Measurements from ENCODE around the gene DENR. TPM values are rescaled to one million over a fixed set of nuclear protein-coding genes. Genes with fewer than 3 reads are reported as not detected.
A peak's percentile ranks its signal among the peaks of the same experiment; 100 is the strongest.
"Not testable (repeated sequence)": the region's sequence is repeated elsewhere in the genome, so short reads cannot be mapped to it uniquely, and the experiment has no call there.

DENR gene
- polyA plus RNA-seq, 1 donor (not counting 4 experiments of a cell fraction or from before 2014, with no cell fraction given), result 59.8 TPM

- H3K4me3 ChIP-seq (ENCODE audit: control insufficient read depth in 2 of 3, extremely low read depth in 1 of 3, insufficient read depth in 2 of 3, low read depth in 1 of 3, low read length in 3 of 3), result not testable (repeated sequence)
Measured at GRCh38 chr12:122716658-122717057, 36.0 kb upstream of the DENR start, which contains the start of gene HCAR3. HCAR3 (minus strand) TSS chr12:122716811; CDS start chr12:122716737, 74 bp downstream.

GRCh38 chr12:122721057-122721545 is 31.5 kb upstream of the DENR start:
- peak overlapping the region; percentile 75 for H3K4me2 ChIP-seq (ENCODE audit: control insufficient read depth, extremely low read depth, insufficient read depth, low read depth, low read length)
- TF ChIP-seq CTCF (optimal IDR thresholded peaks at IDR 0.05 in 1 of 3, IDR thresholded peaks at IDR 0.05 in 1 of 3, conservative IDR thresholded peaks at IDR 0.05 in 1 of 3; ENCODE audit: extremely low read depth in 1 of 3, insufficient read depth in 2 of 3, low read length in 3 of 3) (no peak), EZH2 (IDR thresholded peaks at IDR 0.05; ENCODE audit: low read length) (no peak)
- DNase-seq (ENCODE audit: low read depth, low spot score), result peak; percentile 67
- no peaks in the 10 kb centered on the region for H4K20me1 ChIP-seq (ENCODE audit: control insufficient read depth, extremely low read depth, insufficient read depth, low read length)
- peak overlapping the region in 2 of 3 experiments; percentile 54 to 57 for H3K4me3 ChIP-seq (ENCODE audit: control insufficient read depth in 2 of 3, extremely low read depth in 1 of 3, insufficient read depth in 2 of 3, low read depth in 1 of 3, low read length in 3 of 3)
- H3K9me3 ChIP-seq (ENCODE audit: control insufficient read depth, low read depth, low read length), result no peaks in the 10 kb centered on the region
- H3K27me3 ChIP-seq (ENCODE audit: control insufficient read depth, extremely low read depth, insufficient read depth, low read length), result no peaks in the 10 kb centered on the region
- H3K27ac ChIP-seq (ENCODE audit: control insufficient read depth, insufficient read depth, low read length), result peak overlapping the region; percentile 98
- FAIRE-seq, result peak; percentile 79
- H3K9me1 ChIP-seq (ENCODE audit: control insufficient read depth, extremely low read depth, insufficient read depth, low read length), result no peaks in the 10 kb centered on the region
- no peaks in the 10 kb centered on the region for H3K36me3 ChIP-seq (ENCODE audit: control insufficient read depth in 2 of 2, extremely low read depth in 1 of 2, insufficient read depth in 2 of 2, low read length in 2 of 2)
- dilution Hi-C loops (cut with MboI; ENCODE audit: extremely low pct_ligation_motif_present, low sequenced_read_pairs), result no loop called here
- H3K4me1 ChIP-seq (ENCODE audit: control insufficient read depth, extremely low read depth, insufficient read depth, low read length), result peaks cover 43% of the 10 kb centered on the region
- peak overlapping the region; percentile 81 for H3K9ac ChIP-seq (ENCODE audit: control insufficient read depth, extremely low read depth, insufficient read depth, low read length)
- peak overlapping the region; percentile 59 for H2AFZ ChIP-seq (ENCODE audit: control insufficient read depth, low read length)
- no peaks in the 10 kb centered on the region for H3K79me2 ChIP-seq (ENCODE audit: control insufficient read depth, insufficient read depth, low read length)

More at GRCh38 chr12:122716658-122717057, 36.0 kb upstream of the DENR start, which contains the start of gene HCAR3:
- H3K36me3 ChIP-seq (ENCODE audit: control insufficient read depth in 2 of 2, extremely low read depth in 1 of 2, insufficient read depth in 2 of 2, low read length in 2 of 2); dilution Hi-C loops (cut with MboI; ENCODE audit: extremely low pct_ligation_motif_present, low sequenced_read_pairs); H3K79me2 ChIP-seq (ENCODE audit: control insufficient read depth, insufficient read depth, low read length); H3K9me1 ChIP-seq (ENCODE audit: control insufficient read depth, extremely low read depth, insufficient read depth, low read length); H3K27me3 ChIP-seq (ENCODE audit: control insufficient read depth, extremely low read depth, insufficient read depth, low read length); H3K9me3 ChIP-seq (ENCODE audit: control insufficient read depth, low read depth, low read length); H3K27ac ChIP-seq (ENCODE audit: control insufficient read depth, insufficient read depth, low read length); DNase-seq (ENCODE audit: low read depth, low spot score); H4K20me1 ChIP-seq (ENCODE audit: control insufficient read depth, extremely low read depth, insufficient read depth, low read length): not testable (repeated sequence)
- Histone ChIP-seq H2AFZ (ENCODE audit: control insufficient read depth, low read length) (peak within 1 kb of the TSS; percentile 56), H3K4me1 (ENCODE audit: control insufficient read depth, extremely low read depth, insufficient read depth, low read length) (peaks cover 37% of the 10 kb centered on the region), H3K4me2 (ENCODE audit: control insufficient read depth, extremely low read depth, insufficient read depth, low read depth, low read length) (peak within 1 kb of the TSS; percentile 58), H3K9ac (ENCODE audit: control insufficient read depth, extremely low read depth, insufficient read depth, low read length) (peak within 1 kb of the TSS; percentile 54)
- FAIRE-seq, result peak; percentile 76

GRCh38 chr12:122722387-122722786 is 30.2 kb upstream of the DENR start:
- Histone ChIP-seq H4K20me1 (ENCODE audit: control insufficient read depth, extremely low read depth, insufficient read depth, low read length) (no peaks in the 10 kb centered on the region), H3K9me3 (ENCODE audit: control insufficient read depth, low read depth, low read length) (no peaks in the 10 kb centered on the region), H3K27ac (ENCODE audit: control insufficient read depth, insufficient read depth, low read length) (peak overlapping the region; percentile 98), H3K27me3 (ENCODE audit: control insufficient read depth, extremely low read depth, insufficient read depth, low read length) (no peaks in the 10 kb centered on the region), H3K4me2 (ENCODE audit: control insufficient read depth, extremely low read depth, insufficient read depth, low read depth, low read length) (no peak overlapping the region), H3K4me3 (ENCODE audit: control insufficient read depth in 2 of 3, extremely low read depth in 1 of 3, insufficient read depth in 2 of 3, low read depth in 1 of 3, low read length in 3 of 3) (no peak overlapping the region), H3K9ac (ENCODE audit: control insufficient read depth, extremely low read depth, insufficient read depth, low read length) (peak overlapping the region; percentile 81), H3K9me1 (ENCODE audit: control insufficient read depth, extremely low read depth, insufficient read depth, low read length) (no peaks in the 10 kb centered on the region), H2AFZ (ENCODE audit: control insufficient read depth, low read length) (peak overlapping the region; percentile 47), H3K4me1 (ENCODE audit: control insufficient read depth, extremely low read depth, insufficient read depth, low read length) (peaks cover 43% of the 10 kb centered on the region), H3K36me3 (ENCODE audit: control insufficient read depth in 2 of 2, extremely low read depth in 1 of 2, insufficient read depth in 2 of 2, low read length in 2 of 2) (no peaks in the 10 kb centered on the region), H3K79me2 (ENCODE audit: control insufficient read depth, insufficient read depth, low read length) (no peaks in the 10 kb centered on the region)
- FAIRE-seq (no peak), DNase-seq (ENCODE audit: low read depth, low spot score) (no peak)
- dilution Hi-C loops (cut with MboI; ENCODE audit: extremely low pct_ligation_motif_present, low sequenced_read_pairs), result no loop called here
- no peak for TF ChIP-seq CTCF (optimal IDR thresholded peaks at IDR 0.05 in 1 of 3, IDR thresholded peaks at IDR 0.05 in 1 of 3, conservative IDR thresholded peaks at IDR 0.05 in 1 of 3; ENCODE audit: extremely low read depth in 1 of 3, insufficient read depth in 2 of 3, low read length in 3 of 3)
- TF ChIP-seq EZH2 (IDR thresholded peaks at IDR 0.05; ENCODE audit: low read length), result no peak
